GM12891 (cell line): Measurements from ENCODE around the gene C13orf42.

Experiments
- PAX5 ChIP-seq: IDR thresholded peaks from 2 replicates; pipeline ENCODE4 v1.6.1; 2011; ENCODE audit warnings: low read length, moderate library complexity, mild to moderate bottlenecking; ENCODE audit not compliant: insufficient read depth, severe bottlenecking
- POLR2A ChIP-seq: IDR thresholded peaks from 2 replicates; pipeline ENCODE4 v1.6.1; 2011; ENCODE audit warnings: low read depth, low read length, control low read depth
- POLR2AphosphoS5 ChIP-seq: IDR thresholded peaks from 2 replicates; pipeline ENCODE4 v1.6.1; 2011; ENCODE audit warnings: low read depth, low read length, control low read depth
- POU2F2 ChIP-seq: IDR thresholded peaks from 2 replicates; pipeline ENCODE4 v1.6.1; 2011; ENCODE audit warnings: low read depth, mild to moderate bottlenecking, control low read depth, low read length, moderate library complexity
- SPI1 ChIP-seq: IDR thresholded peaks from 2 replicates; pipeline ENCODE4 v1.6.1; 2011; ENCODE audit warnings: low read depth, low read length, control low read depth
- TAF1 ChIP-seq: IDR thresholded peaks from 2 replicates; pipeline ENCODE4 v1.6.1; 2011; ENCODE audit warnings: low read depth, low read length, control low read depth

DNA sequence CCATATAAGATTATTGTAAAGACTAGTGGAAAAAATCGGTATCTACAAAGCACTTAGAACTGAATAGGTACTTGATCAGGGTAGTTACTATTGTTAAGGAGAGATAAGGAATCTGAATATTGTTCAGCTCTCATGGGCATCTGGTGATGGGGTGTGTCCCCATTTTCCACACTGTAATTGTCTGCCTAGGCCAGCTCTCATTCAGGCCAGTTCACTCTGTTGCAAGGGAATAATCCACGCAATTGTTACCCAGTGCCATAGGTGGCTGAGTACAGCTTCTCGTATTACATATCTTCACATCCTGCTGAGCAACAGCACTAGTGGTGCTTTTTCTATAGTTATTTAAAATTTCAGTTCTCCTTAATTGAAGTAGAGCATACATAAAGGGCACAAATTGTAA lies 45.6 kb upstream of the C13orf42 start:
- TF ChIP-seq TAF1 (no peak), POLR2A (no peak), POLR2AphosphoS5 (no peak), SPI1 (no peak), POU2F2 (no peak), PAX5 (no peak)
